GM21528 (cell line): ENCODE results near the gene ADIPOQ.
"Not testable (repeated sequence)": the region's sequence is repeated elsewhere in the genome, so short reads cannot be mapped to it uniquely, and the experiment has no call there.

Source experiments
- ATAC-seq: cut with Tn5 transposase; IDR thresholded peaks from one replicate; pipeline ENCODE4 v1.9.1; 2021; ENCODE audit warnings: mild to moderate bottlenecking, moderate library complexity; ENCODE audit not compliant: unreplicated experiment, low FRiP score

Gene ADIPOQ

GRCh38 chr3:186869253-186870100 is 27.0 kb downstream of the ADIPOQ start:
- ATAC-seq, result no peak

- ATAC-seq, result no peak
Measured at GRCh38 chr3:186870421-186871201, 28.1 kb downstream of the ADIPOQ start.

- ATAC-seq, result no peak
Measured at GRCh38 chr3:186871403-186871924, 29.0 kb downstream of the ADIPOQ start.

GRCh38 chr3:186873796-186874195 is 31.3 kb downstream of the ADIPOQ start:
- not testable (repeated sequence) for ATAC-seq

GRCh38 chr3:186874216-186874615 is 31.7 kb downstream of the ADIPOQ start:
- ATAC-seq, result not testable (repeated sequence)

- not testable (repeated sequence) for ATAC-seq
Measured at GRCh38 chr3:186874841-186875240, 32.3 kb downstream of the ADIPOQ start.

GRCh38 chr3:186875708-186876107 is 33.2 kb downstream of the ADIPOQ start:
- ATAC-seq, result no peak

- ATAC-seq, result no peak
Measured at GRCh38 chr3:186879781-186880180, 37.3 kb downstream of the ADIPOQ start.

- ATAC-seq, result no peak
Measured at GRCh38 chr3:186880406-186880805, 37.9 kb downstream of the ADIPOQ start.

GRCh38 chr3:186882150-186882524 is 39.6 kb downstream of the ADIPOQ start:
- ATAC-seq, result no peak

- ATAC-seq, result no peak
Measured at GRCh38 chr3:186882881-186883685, 40.6 kb downstream of the ADIPOQ start.

GRCh38 chr3:186883686-186884058 is 41.2 kb downstream of the ADIPOQ start:
- no peak for ATAC-seq

- ATAC-seq, result not testable (repeated sequence)
Measured at GRCh38 chr3:186884868-186885267, 42.4 kb downstream of the ADIPOQ start.

- no peak for ATAC-seq
Measured at GRCh38 chr3:186886202-186886981, 43.9 kb downstream of the ADIPOQ start.

- not testable (repeated sequence) for ATAC-seq
Measured at GRCh38 chr3:186887507-186887938, 45.0 kb downstream of the ADIPOQ start.

- ATAC-seq, result no peak
Measured at GRCh38 chr3:186888569-186888968, 46.1 kb downstream of the ADIPOQ start.

- not testable (repeated sequence) for ATAC-seq
Measured at GRCh38 chr3:186889698-186890097, 47.2 kb downstream of the ADIPOQ start.

GRCh38 chr3:186890911-186891310 is 48.4 kb downstream of the ADIPOQ start:
- no peak for ATAC-seq

- not testable (repeated sequence) for ATAC-seq
Measured at GRCh38 chr3:186893071-186893470, 50.6 kb downstream of the ADIPOQ start.

- no peak for ATAC-seq
Measured at GRCh38 chr3:186895406-186895805, 52.9 kb downstream of the ADIPOQ start.
